Subcutaneous adipose tissue (tissue), 4 donors: ENCODE results near the gene NOS2. TPM values are rescaled to one million over a fixed set of nuclear protein-coding genes. Genes with fewer than 3 reads are reported as not detected.

Experiments used
- total RNA-seq, 4 donors: library from RNA; depleted of rRNA; stranded (reverse); fragments of >200 nt; gene quantifications; one replicate each; pipeline ENCODE4 v1.1.0, GENCODE V29; 2016
- TF ChIP-seq, protein P1 (sequence below): fragments of 450-650 bp; IDR thresholded peaks from one replicate; pipeline ENCODE4 v1.5.1; 2016; ENCODE audit warnings: low read depth, mild to moderate bottlenecking, control low read depth, antibody characterized with exemption, moderate library complexity

The NOS2 gene
- total RNA-seq, 4 donors from 2014 or later, result 0.22 TPM; not detected in 3

DNA sequence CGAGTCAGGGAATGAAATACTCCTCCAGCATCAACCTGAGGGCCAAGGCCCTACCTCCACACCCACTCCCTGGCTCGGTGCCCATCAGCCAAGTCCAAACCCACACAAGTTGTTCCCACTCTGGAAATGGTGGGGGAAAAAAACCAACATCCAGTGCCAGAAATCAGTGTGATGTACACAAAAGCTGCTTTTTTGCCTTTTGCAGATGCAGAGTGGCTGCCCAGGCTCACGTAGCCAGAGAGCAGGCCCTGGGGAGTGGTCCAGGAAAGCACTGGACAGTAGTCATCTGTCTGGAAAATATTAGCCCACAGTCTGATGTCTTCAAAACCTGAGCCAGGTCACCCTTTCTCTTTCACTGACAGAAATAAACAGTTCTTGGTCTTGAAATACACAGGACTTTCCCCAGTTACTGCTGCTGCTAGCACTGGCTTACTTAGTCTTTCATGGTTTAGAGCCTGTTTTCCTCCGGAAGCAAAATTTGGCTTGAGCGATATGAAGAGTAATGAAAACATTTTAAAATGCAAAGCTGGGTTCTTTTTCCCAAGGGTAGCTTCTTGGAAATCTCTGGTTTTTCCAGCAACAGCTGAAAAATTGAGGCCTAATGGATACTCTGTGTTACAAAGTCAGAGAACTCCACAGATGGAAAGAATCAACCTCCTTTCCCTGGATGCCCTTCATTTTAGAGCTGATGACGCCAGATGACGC, 18.2 kb upstream of the NOS2 start:
- TF ChIP-seq, protein P1, sequence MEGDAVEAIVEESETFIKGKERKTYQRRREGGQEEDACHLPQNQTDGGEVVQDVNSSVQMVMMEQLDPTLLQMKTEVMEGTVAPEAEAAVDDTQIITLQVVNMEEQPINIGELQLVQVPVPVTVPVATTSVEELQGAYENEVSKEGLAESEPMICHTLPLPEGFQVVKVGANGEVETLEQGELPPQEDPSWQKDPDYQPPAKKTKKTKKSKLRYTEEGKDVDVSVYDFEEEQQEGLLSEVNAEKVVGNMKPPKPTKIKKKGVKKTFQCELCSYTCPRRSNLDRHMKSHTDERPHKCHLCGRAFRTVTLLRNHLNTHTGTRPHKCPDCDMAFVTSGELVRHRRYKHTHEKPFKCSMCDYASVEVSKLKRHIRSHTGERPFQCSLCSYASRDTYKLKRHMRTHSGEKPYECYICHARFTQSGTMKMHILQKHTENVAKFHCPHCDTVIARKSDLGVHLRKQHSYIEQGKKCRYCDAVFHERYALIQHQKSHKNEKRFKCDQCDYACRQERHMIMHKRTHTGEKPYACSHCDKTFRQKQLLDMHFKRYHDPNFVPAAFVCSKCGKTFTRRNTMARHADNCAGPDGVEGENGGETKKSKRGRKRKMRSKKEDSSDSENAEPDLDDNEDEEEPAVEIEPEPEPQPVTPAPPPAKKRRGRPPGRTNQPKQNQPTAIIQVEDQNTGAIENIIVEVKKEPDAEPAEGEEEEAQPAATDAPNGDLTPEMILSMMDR, result no peak

DNA sequence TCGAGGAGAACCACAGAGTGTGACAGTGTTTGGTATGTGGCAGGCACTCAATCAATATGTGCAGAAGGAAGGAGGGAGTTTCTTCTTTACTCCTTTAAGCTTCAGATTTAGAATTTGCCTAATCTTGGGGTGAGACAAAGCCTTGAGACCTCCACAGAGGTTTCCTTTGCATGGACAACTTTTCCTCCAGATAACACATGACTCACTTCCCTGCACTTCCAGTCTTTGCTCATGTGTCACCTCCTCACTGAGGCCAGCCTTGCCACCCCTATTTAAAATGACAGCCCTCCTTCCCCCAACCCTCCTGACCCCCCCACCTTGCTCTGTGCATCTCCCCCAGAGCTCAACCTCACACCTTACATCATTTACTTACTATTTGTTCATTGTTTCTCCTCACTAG, 17.4 kb upstream of the NOS2 start:
- TF ChIP-seq, protein P1, result no peak

DNA sequence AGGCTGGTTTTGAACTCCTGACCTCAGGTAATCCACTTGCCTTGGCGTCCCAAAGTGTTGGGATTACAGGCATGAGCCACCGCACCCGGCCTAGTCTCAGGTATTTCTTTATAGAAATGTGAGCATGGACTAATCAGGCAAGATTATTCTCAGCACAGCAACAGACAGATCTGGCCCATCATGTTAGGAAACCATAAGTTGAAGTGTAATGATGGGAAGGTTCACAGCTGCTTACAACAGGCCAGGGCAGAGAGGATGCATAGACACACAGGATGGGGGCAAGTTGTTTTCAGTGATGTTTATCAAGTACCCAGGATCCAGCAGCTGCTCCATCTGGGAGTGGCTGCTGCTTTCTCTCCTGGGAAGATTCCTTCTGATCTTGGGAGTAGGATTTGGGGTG, 16.6 kb upstream of the NOS2 start:
- TF ChIP-seq, protein P1, result no peak

DNA sequence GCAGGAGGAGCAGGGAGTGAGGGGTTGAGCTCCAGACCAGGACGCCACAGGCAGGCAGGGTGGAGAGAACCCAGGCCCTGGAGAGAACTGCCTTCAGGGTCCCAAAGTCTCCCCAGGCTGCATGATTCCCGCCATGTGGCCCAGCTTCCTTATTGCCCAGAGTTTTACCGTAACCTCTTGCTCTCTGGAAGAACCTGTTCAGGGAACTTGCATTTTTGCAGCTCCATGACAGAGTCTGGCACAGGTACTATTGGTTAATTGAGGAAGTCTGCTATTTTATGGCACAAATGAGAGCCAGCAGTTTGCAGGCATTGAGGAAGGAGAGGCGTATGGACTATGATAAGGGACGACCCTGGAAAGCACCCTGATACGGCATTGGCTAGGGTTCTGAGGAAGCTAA, 11.6 kb upstream of the NOS2 start:
- TF ChIP-seq, protein P1, result no peak

DNA sequence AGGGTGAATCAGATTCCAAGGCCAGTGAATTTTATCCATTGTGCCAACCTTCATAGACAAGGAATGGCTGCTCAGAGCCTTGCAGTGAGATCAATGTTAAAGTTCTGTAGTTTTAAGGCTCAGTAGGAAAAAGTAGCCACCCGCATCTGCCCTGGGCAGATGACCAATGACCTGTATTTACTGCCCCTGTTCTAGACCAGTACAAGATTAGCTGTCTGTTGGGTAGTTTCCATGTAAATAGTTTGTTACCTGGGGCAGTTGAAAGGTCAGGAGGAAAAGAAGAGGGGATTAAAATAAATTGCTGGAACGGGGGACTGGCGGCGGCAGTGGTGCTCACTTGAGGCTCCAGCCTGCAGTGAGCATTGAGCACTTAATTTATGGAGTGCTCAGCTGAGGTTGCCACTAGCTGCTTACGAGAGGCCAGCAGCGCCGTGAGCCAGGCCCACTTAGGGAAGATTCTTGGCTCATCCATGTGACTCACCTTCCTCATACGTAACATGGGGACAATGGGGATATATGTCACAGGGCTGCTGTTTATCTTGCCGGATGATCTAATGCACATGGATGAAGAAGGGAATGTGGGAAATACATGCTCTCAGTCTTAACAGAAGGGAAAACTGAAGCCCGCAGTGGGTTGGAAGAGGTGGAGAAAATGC, 10.7 kb upstream of the NOS2 start:
- TF ChIP-seq, protein P1, result no peak

DNA sequence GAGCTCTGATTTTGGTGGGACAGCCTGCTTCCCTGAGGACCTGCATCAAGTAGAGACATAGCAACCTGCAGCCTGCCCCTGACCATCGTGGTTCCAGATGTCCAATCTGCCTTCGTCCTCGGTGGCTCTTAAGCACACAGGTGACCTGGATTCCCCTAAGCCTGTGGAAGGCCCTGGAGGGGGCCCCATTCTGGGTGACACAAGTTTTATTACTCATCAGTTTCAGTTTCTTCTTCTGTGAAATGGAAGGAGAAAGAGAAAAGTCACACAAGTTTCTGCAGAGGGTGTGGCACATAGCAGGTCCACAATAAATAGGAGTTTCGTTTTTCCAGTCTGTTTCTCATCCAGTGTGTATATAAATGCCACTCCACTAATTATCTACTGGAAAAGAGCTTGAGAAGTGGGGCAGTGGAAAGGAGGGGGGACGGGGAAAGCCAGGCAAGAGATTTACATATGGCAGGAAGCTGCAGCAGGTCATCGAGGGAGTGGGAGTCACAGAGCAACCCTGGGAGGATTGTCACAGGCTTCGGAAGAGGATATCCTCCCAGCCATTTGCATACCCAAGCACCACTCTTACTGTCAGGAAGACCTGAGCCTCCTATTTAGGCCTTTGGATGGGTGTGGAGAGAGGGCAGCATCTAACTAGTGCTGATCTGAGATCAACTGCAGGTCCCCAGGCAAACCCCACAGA, 10.0 kb upstream of the NOS2 start:
- TF ChIP-seq, protein P1, result no peak

DNA sequence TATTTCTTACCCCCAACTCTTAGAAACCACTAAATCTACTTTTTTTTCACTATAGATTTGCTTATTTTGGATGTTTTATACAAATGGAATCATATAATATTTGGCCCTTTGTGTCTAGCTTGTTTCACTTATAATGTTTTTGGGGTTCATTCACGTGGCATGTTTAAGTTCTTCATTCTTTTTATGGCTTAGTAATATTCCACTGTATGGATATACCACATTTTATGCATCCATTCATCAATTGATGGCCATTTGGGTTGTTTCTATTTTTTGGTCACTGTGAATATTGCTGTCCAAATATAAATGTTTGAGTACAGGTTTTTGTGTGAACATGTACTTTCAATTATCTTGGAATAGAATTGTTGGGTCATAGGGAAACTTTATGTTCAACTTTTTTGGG, 9.2 kb upstream of the NOS2 start:
- TF ChIP-seq, protein P1, result no peak
